NCI-H2227 (cell line): ENCODE measurements around the gene INPPL1.

Experiments
- DNase-seq: peaks from one replicate; lab custom pipeline; 2025; ENCODE audit not compliant: unreplicated experiment; lab: John Stamatoyannopoulos, UW

Gene INPPL1

DNA sequence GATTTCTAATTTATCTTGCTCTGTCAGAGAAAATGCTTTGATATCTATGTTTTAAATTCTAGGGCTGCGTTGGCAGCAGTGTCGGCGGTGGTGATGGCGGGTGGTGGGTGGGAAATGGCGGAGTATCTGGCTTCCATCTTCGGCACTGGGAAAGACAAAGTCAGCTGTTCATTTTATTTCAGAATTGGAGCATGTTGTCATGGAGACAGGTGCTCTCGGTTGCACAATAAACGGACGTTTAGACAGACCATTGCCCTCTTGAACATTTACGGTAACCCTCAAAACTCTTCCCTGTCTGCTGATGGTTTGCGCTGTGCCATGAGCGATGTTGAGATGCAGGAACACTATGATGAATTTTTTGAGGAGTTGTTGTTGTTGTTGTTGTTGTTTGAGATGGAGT is 55.5 kb downstream of the INPPL1 start:
- DNase-seq: no peak

- no peak for DNase-seq
These were observed 56.3 kb downstream of the INPPL1 start for GRCh38 chr11:72280726-72281315.

GRCh38 chr11:72283947-72284346 is 59.4 kb downstream of the INPPL1 start:
- no peak for DNase-seq

- no peak for DNase-seq
These were observed 62.7 kb downstream of the INPPL1 start for GRCh38 chr11:72287293-72287692.
